ENCODE data around the gene TCF12.
A peak's percentile ranks its signal among the peaks of the same experiment; 100 is the strongest.

TCF12 gene

DNA sequence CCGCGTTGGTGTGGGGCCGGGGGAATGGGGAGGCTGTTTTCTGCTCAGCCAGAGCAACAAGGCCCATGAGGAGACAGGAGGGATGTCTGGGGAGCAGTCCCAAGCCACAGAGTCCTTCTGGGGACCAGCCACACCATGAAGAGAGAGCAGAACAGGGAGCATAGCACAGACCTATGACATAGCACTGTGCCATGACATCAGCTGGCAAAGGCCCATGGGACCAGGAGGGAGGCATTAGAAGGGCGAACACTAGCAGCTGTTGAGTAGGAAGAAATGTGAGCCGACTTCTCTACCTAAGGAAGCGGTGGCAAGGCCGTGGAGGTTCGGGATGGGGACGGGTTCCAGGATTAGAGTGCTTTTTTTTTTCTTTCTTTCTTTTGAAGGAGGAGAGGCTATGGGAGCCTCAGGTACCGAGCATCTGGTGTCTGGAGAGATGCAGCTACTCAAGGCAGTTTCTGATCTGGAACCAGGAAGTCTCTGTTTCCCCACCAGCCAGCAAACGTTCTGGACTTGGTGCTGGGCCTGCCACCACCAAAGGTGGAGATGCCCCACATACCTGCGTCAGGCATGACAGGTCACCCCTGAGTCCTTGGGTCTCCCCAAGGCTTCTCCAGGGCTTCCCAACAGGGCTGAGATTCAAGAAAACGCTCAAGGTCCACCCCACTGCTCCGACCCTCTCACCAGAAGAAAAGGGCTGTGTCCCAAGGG lies 380.6 kb downstream of the TCF12 start:
- no peak for DNase-seq (ENCODE audit: low read depth)

DNA sequence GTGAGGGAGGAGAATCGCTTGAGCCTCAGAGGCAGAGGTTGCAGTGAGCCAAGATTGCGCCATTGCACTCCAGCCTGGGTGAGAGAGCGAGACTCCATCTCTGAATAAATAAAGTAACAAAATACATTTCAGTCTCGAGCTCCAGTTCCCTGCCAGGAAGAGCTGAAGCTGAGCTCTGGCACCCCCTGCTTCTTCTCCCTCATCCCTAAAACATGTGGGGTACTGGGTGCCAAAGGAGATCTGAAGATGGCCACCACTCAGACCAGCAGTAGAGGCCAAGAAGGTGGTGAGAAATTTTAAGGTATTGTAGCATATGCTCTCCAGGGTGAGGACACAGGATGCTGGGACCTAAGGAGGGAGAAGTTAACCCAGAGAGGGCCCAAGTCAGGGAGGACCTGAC lies 382.9 kb downstream of the TCF12 start:
- no peak for DNase-seq (ENCODE audit: low read depth)

GRCh38 chr15:57302640-57303257 lies 384.3 kb downstream of the TCF12 start:
- DNase-seq (ENCODE audit: low read depth): no peak

DNA sequence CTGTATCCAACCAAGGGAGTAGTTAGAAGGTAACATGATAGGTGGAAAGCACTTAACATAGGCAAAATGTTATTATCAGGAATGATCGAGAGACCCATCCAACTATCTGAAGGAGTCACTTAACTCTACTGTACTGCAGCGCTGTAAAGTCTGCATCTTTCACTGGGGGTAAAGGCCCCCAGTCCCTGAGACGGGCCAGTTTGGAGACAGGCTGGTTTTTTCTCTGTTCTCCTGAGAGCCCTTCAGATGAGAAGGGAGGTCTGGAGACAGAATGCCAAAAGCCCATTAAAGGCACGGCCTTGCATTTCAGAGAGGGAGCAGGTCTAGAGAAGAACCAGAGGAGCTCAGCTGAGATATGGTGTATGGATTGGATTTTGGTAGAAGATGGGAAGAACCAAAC lies 386.6 kb downstream of the TCF12 start:
- DNase-seq (ENCODE audit: low read depth): no peak

- DNase-seq (ENCODE audit: low read depth): peak; percentile 70
Observed at GRCh38 chr15:57306161-57306943, 387.9 kb downstream of the TCF12 start.

GRCh38 chr15:57306944-57307411 lies 388.5 kb downstream of the TCF12 start:
- DNase-seq (ENCODE audit: low read depth): no peak

- no peak for DNase-seq (ENCODE audit: low read depth)
Observed at GRCh38 chr15:57307527-57308169, 389.2 kb downstream of the TCF12 start.

DNA sequence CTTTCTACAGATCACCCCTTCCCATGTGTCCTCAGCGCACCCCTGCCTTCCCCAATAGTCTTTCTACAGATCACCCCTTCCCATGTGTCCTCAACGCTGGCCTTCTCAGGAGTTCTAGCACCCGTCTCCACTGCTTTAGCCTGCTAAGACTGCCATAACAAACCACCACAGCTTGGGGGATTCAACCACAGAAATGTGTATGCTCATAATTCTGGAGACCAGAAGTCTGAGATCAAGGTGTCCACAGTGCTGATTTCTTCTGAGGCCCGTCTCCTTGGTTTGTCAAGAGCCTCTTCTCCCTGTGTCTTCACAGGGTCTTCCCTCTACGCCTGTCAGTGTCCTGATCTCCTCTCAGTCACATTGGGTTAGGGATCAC lies 389.7 kb downstream of the TCF12 start:
- DNase-seq (ENCODE audit: low read depth): no peak

DNA sequence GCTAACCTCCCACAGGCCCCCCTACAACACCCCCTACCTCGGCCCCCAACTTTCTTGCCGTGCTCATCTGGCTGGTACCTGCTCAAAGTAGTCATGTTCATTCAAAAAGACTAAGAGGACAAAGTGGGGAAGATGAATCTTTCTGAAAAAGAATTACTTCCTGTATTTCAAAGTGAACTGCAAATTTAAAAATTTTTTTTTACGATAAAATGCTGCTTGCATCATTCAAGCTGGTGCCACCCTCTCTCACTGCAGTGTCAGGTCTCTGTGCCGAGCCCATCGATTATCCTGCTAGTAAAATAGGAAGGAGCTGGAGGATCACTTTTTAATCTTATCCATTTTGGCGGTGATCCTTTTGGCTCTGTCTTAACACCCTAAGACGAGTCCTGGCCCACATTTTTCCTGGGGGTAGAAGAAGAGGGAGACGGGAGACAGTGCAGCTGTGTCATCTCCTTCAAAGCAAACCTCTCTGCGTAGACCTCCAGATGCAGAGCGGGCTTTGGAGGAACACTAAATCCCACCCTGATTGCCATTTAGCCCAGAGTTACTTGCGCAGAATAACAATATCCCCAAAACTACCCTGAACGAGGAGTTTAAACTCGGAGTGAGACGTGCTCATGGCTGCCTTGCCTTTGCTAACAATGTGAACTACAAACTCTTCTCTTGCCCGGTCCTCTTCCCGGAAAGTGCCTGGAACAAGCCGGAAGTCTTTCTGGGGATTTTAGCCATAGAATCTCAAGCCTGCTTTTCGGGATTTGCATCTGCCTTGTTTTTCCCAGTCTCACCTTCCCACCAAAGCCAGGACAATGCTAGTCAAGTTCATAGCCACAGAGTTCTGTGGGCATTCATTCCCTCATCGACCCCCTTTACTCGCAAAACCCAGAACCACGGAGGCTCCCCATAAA lies 391.7 kb downstream of the TCF12 start:
- no peak for DNase-seq (ENCODE audit: low read depth)

- DNase-seq (ENCODE audit: low read depth): no peak
Observed at GRCh38 chr15:57310876-57311275, 392.4 kb downstream of the TCF12 start.

DNA sequence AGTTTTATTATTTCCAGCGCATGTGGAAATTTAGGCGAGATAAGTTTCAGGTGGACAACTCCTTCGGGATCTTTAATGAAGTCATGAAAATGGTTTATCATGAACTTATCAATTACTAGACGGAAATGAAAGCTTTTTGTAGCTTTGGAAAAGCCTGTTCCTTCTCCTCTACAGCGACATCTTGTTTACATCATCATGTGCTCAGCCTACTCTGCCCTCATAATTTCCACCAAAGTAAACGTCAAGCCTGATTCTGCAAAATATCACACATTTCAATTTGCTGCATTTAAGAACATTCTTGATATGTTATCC lies 393.5 kb downstream of the TCF12 start:
- no peak for DNase-seq (ENCODE audit: low read depth)

DNA sequence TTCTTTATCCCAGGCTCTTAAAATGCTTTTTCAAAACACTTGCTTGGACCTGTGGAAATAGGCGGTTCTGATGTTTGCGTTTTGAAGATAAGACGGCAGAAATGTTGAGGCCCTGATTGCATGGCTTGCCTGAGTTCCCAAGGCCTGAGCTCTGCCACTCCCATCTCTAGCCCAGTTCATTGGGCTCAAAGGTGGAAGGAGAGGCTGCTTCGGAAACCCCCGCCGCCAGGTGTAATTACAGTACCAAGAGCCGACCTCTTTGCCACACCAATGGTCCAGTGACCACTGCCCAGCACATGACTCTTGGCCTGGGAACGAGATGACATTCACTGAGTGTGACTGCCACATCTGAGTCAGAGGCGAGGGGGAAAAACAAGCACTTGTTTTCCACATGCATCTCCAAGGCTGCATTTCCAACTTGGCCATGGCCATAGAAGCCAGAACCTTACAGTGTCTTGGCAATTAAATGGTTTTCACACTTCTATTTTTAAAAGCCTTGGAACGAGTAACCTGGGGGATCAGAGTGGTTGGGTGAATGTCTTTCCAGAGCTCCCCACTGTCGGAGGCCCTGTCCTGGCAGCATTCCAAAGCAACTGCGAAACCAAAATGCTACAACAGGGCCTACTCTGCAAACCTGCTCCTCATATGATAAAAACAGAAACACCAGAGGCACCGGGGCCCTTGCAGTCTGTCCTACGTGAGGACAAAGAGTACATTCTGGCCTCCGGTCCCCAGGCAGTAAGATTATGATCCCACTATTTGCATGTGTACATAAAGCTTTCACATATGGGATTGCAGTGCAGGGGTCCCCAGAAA lies 394.1 kb downstream of the TCF12 start:
- no peak for DNase-seq (ENCODE audit: low read depth)

DNA sequence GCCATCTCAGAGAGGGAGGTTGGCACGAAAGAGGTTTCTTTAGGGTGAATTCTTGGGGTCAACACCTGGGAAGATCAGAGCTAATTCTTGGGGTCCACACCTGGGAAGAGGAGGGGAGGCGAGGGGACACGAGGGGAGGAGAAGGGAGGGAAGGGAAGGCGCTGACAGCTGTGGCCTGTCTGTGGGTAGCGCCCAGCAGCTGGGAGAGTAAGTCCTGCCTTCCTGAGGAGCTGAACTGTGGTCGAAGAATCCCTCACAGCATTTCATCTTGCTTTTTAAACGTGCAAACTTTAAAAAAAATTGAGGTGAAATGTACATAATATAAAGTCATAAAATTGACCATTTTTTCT lies 394.7 kb downstream of the TCF12 start:
- no peak for DNase-seq (ENCODE audit: low read depth)

GRCh38 chr15:57314221-57314620 lies 395.8 kb downstream of the TCF12 start:
- DNase-seq (ENCODE audit: low read depth): no peak

GRCh38 chr15:57316451-57316850 lies 398.0 kb downstream of the TCF12 start:
- no peak for DNase-seq (ENCODE audit: low read depth)

- no peak for DNase-seq (ENCODE audit: low read depth)
Observed at GRCh38 chr15:57319226-57319918, 400.9 kb downstream of the TCF12 start.

- DNase-seq (ENCODE audit: low read depth): no peak
Observed at GRCh38 chr15:57319919-57320560, 401.6 kb downstream of the TCF12 start.

- no peak for DNase-seq (ENCODE audit: low read depth)
Observed at GRCh38 chr15:57320631-57321220, 402.3 kb downstream of the TCF12 start.

DNA sequence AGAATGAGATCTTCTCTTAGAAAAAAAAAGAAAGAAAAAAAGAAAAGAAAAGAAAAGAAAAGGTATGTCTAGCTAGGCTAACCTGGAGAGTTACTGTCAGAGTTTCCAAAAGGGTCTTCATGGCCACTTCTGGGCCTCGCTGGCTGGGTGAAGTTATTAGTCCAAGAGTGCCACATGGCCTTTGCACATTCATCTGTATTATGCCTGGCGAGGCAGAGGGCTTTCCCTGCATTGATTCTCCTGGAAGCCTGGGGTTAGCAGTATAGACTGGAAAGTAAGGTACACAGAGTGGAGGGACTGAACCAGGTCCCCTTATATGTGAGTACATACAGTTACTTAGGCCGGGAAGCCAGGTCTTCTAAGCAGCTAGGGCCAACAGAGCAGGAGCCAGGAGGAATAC lies 403.0 kb downstream of the TCF12 start:
- no peak for DNase-seq (ENCODE audit: low read depth)
